ENCODE data around the gene GASK1A.
"Not testable (repeated sequence)": the region's sequence is repeated elsewhere in the genome, so short reads cannot be mapped to it uniquely, and the experiment has no call there.

Gene GASK1A

DNA sequence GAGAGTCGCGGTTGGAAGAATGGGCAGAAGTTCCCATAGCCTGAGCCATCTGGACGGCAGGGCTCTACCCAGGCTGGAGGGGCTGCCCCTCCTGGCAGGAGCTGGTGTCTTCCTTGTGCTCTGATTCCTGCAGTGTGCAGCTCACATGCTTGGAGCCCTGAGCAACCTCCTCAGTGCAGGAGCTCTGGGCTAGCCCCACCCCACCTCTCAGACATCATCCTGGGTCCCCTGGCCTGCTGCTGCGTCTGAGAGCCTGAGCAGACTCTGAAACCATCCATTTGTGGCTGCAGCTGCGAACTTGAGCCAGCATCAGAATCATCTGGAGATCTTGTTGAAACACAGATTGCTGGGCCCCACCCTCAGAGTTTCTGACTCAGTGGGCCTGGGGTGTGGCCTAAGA is 84.0 kb downstream of the GASK1A start:
- no peak for DNase-seq

DNA sequence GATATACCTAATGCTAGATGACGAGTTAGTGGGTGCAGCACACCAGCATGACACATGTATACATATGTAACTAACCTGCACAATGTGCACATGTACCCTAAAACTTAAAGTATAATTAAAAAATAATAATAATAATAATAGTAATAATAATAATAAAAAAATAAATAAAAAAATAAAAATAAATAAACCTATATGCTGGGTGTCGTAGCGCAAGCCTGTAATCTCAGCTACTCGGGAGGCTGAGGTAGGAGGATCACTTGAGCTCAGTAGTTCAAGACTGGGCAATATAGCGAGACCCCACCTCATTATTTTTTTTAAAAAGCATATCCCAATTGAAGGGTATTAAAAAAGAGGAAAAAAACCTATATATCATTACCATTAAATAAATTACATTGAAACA is 91.6 kb downstream of the GASK1A start:
- not testable (repeated sequence) for DNase-seq

DNA sequence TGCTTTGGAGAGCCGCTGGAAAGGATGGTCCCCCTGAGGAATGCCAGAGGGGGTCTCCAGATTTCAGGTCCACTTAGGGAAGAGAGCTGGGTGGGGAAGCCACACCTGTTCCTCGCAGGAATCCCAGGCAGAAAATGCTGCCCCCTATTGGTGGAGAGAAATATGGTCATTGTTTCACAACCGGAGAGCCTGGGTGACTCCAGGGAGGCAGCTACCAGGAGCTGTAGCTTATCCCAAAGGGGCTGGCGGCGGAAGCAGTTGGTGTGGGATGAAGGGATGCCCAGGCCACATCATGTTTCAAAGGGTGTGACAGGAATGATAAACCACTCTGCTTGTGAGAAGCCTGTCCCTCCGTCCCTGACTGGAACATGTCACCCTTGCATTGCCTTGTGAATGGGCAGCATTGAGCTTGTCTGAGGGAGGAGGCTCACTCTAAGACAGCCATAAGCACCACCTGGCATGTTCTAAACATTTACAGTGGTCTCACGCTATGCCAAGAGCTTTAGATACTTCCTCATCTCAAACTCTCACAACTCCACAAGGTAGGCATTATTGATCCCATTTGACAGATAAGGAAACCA is 92.3 kb downstream of the GASK1A start:
- DNase-seq, result peak; percentile 12 to 47

DNA sequence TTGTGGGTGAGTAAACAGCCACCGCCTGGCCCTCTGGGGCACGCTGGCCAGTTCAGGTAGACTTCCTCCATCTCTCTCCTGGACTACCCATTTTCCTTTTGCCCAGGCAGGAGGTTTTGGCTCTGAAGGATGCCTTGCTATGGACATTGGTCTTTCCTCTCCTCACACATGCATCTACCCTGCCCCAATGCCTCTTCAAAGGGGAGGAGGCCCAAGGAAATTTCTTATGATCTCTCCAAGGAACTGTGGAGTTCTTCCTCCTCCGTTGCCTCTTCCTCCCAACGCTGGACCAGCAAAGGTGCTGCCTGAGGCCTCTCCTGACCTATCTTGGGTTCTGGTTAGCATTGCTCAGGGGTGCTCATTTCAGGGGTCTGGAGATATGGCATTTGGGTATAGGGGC is 93.2 kb downstream of the GASK1A start:
- no peak for DNase-seq

DNA sequence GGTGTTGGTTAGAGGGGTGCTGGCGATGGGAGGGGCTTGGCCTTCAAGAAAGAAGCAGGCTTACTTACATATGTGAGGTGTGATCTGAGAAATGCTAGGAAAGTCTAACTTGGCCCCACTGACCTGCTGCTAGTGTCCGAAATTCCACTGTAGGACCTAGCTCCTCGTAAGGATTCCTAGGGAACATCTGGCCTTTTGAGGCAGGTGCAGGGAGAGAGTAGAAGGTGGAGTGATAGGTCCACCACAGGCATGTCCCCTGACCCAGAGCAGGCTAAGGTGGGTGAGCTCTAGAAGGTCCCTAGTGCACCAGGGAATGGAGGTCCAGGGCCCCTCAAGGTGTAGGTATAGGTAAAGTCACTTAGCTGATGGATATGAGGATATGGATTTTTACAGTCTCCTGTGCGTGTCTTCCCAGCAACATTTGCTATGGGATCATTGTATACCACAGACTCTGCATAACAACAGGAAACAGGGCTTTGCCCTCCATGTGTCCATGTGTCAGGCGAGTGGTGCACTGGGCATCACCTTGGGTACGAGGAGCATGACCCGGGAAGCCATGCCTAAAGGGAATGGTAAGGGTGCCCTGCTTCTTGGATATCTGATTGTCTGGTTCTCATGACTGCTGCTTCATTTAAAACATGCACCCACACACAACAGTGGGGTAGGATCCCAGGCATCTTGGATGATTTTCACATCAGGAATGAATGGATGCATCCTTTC is 94.2 kb downstream of the GASK1A start:
- no peak for DNase-seq

DNA sequence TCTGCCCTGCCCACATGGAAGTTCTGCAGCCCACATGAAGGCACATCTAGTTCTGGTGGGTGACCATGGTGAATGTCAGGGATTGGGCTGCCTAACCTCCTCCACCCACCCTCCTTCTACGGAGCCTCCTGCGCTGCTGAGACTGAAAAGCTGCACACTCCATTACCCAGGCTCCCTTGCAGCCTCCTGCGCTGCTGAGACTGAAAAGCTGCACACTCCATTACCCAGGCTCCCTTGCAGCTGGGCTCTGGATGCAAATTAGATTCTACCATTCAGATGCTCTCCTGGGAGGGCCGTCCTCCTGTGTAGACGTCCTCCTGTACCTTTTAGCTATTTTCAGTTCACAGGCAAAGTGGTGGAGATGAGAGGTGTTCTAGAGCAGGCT is 94.7 kb downstream of the GASK1A start:
- no peak for DNase-seq

DNA sequence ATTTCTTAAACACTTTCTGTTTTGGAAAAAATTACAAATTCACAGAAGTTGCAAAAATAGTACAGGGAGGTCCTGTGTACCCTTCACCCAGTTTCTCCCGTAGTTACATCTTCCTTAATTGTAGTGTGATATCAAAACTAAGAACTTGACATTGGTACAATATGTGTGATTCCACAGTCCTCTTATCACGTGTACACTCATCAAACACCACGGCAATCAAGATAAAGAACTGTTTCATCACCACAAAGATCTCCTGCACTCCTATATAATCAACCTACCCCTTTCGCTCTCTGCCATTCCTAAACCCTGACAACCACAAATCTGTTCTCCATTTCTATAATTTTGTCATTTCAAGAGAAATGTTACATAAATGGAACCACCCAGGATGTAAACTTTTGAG is 95.4 kb downstream of the GASK1A start:
- no peak for DNase-seq

DNA sequence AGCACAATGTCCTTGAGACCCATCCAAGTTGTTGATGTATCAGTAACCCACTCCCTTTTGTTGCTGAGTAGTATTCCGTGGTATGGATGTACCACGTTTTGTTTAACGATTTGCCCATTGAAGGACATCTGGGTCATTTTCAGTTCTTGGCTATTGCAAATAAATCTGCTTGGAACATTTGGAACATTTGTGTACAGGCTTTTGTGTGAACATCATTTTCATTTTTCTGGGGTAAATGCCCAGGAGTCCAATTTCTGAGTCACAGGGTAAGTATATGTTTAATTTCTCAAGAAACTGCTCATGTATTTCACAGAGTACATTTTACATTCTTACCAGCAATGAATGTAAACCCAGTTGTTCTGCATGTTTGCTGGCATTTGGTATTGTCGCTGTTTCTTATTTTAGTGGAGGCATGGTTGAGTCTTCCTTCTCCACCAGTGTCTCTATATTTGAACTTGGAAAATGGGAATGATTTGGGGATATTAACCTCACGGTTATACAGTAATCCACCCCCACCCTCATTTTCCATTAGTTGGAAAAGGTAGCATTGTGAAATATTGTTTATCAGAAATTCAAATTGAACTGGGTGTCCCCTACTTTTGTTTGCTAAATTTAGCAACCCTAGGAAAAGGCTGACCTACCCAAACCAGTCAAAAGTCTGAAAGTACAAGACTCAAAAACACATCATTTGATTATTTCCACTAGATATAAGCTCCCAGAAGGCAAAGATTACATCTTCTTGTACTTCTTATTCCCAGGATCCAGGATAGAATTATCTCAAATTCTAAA is 96.0 kb downstream of the GASK1A start:
- DNase-seq, result no peak

DNA sequence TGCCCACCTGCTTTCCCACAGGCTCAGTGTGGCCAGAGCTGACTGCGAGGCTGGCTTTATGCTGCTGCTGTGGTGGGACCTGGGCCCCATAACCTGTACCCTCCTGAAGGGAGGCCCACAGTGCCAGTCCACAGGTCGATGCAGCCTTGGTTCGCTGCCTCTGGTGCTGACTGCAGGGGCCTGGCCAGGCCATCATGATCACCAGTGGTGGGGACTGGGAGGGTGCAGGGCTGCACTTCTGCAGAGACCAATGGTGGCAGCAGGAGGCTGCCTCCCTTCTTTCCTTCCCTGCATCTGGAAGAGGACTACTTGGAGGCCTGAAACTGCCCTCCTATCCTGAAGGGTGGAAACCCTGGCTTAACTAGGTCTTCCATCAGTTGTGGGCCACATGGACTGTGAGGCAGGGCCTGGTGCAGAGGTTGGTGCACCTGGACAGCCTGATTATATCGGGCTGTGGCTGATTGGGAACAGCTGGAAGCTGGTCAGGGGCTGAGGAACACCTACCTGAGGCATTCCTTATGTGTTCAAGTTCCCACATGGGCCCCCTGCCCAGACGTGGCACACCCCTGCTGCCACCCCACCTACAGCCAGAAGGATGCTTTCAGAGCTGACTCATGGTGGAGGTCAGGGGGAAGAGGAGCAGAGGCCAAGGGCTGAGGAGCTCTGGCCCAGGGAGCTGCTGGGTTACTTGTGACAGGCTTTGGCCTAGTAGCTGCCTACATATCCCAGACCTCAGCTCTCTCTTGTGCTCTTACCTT is 97.0 kb downstream of the GASK1A start:
- no peak for DNase-seq

DNA sequence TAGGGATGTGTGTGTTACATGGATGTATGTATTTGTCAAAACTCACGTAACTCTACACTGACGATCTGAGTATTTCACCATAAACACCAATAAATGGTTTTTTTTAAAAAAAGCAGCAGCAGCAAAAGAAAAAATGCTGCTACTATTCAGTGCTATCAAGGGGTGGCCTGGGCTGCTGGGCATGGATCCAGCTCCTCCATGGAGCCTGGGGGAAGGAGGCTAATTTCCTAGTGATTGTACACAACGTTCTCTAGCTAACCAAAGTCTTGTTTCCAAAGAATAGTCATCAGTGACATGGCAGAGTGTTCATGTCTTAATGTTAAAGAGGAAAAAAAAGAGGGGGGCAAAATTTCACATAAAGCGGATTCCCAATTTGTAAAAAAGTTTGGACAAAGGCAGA is 97.7 kb downstream of the GASK1A start:
- DNase-seq, result no peak

DNA sequence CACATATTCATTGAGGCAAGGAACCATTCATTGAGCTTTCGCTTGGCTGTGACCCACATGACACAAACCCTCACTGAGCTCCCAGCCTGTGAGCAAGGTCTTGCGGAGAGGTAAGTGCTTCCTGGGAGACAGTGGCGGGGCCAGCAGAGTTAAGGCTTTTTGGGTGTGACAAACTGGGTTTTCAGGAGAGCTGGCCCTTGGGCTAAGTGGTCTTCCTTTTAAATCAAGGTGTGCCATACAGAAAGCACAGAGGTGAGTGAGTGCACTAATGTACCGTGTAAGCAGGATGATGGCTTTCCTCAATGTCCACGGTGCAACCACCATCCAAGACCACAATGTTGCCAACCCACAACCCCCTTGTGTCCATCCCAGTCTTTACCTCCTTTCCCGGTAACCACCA is 98.2 kb downstream of the GASK1A start:
- no peak for DNase-seq

DNA sequence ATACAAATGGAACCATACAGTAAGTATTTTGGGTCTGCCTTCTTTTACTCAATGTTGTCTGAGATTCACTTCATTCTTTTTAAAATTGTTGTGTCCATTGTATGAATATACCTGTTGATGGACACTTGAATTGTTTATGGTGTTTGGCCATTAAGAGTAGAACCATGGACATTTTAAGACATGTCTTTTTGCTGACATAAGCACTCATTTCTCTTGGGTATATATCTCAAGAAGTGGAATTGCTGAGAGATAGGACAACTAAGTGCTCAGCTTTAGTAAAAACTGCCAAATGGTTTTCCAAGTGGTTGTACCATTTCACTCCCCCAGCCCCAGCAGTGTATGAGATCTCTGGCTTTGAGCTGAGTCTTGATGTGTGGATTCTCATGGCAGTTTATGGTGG is 98.6 kb downstream of the GASK1A start:
- DNase-seq, result no peak

DNA sequence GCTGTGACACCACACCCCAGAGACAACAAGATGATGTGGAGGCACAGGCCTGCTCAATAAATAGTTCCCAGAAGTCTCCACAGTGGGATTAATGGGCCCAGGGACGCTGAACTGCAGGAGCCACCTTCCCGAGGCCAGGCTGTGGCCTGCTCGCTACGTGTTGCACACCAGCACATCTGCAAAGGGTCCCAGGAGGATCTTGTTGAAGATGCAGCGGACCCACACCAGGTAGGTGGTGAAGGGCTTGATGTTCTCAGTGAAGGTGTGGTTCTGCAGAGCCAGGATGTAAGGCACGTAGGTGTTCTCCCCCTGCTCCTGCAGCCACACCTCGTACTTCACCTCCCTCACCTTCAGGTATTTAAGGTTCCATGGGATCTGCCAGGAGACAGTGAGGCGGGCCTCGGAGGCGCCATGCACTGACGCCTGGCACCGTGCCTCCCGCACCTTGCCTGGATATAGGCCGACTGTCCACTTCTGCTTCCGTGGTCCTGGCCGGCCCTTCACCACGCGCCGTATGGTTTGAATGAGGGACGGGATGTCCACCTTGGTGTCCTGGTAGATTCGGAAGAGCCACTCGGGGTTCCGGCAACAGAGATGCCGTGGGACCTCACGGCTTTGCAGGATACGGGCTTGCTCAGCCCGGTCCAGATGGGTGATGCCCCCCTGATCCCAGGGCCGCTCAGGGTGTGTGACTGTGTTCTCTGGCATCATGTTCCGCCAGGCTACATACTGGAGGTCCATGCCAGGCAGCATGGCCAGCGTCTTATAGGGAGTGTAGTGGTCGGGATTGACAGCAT is 100.6 kb downstream of the GASK1A start:
- DNase-seq, result no peak

DNA sequence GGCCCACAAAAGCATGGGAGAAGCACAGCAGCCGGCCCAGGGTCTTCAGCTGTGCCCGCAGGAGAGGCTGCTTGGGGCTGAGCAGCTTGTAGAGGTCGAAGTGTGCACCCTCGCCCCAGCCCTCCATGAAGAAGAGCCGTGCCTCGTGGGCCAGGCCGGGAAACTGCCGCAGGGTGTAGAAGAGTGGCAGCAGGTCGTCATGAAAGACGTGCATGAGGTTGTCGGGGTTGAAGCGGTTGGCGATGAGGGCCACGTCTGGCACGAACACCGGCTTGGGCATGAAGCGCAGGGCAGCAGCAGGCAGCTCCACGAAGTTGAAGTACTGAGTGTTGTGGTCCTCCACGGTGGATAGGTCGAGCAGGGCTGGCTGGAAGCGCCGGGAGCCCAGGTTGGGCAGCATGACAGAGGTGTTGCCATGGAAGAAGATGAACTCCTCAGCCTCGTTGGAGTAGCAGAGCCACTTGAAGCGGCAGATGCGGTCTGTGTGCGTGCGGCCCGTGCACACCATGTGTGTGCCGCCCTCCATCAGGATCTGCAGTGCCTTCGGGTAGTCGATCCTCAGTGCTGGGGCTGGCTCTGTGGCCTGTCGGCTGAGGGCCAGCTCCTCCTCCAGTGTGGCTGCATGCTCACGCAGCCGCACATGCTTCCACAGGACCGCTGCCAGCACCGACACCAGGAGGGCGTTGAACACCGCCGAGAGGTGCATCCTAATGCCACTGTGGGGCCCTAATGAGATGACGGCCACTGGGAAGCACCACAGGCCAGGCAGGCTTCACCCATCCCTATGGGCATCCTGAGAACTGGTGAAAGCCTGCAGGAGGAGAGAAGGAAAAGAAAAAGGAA is 101.8 kb downstream of the GASK1A start:
- no peak for DNase-seq

DNA sequence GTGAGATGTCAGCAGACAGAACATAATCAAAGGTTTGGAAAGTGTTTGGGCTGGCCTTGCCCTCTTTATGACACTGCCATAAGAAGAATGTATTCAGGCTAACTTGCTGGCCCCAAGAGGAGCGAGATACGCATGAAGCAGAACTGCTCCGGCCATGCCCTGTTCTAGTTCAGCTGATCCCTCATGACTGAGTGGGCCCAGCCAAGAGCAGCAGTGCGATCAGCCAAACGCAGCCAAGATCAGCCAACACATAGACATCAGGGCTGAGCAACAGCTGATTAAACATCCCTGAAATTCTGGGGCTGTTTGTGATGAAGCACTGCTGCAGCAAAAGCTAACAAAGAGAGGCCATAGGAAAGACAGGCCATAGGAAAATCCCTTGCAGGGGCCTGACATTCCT is 102.7 kb downstream of the GASK1A start:
- no peak for DNase-seq

DNA sequence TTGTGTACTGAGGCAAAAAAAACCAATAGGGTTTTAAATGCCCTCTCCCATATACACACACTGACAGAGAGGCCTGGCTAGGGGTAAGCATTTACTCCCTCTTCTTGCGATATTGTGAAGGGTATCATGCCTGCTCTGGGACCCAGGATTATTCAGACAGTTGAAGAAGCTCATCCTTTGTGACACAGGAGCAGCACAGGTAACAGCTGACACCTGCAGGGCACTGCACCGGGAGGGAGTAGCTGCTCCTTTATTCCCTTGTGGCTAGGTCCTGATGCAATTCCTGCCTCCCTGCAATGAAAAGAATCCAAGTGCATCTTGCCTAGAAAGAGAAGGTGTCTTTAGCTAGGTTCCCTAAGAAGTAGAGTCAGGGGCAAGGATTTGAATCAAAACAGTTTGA is 103.3 kb downstream of the GASK1A start:
- DNase-seq, result no peak

DNA sequence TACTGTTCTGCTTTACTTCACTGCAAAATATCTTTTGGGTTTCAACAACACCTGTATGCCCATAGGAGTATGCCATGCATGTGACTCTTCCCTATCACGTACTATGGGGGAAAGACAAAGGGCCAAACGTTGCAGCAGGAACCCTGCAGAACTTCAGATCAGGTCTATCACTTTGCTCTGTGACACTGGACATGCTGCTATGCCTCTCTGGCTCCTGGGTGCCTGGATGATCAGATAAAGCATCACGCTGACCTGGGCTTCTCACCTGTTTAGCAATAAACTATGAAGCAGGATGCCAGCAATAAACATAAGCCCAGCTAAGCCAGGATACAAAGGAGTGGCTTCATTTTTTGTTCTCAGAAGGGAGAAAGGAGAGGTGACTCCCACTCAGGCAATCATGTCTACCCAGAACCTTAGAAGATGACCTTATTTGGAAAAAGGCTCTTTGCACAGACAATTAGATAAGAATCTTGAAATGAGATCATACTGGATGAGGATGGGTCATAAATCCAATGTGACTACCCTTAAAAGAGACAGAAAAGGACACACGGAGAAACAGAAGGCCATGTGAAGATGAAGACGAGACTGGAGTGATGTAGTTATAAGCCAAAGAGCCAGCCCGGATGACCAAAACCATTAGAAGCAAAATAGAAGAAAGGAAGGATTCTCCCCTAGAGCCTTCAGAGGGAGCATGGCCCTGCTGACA is 107.5 kb downstream of the GASK1A start:
- no peak for DNase-seq

DNA sequence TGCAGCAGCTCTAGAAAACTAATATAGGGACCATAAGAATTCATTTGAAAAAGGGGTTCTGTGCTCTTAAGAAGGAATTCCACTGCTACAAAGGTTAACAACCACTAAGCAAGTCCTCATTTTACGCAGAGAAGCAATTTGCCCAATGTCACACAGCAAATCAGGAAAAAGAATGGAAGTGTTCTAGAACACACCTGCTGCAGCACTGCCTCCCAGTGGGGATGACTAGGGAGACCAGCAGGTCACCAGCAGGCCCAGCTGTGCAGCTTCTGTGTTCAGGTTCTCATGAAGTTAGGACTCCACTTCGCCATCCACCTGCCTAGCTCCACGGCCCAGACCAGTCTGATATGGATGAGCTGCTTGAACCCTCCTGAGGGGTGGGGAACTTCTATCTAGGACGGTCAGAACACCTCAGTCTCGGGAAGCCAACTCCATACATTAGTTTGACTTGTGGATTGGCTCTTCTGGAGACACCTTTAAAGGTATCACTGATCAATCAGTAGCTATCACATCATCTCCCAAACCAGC is 108.2 kb downstream of the GASK1A start:
- peak in 1 of 2 donors; percentile 10 for DNase-seq

DNA sequence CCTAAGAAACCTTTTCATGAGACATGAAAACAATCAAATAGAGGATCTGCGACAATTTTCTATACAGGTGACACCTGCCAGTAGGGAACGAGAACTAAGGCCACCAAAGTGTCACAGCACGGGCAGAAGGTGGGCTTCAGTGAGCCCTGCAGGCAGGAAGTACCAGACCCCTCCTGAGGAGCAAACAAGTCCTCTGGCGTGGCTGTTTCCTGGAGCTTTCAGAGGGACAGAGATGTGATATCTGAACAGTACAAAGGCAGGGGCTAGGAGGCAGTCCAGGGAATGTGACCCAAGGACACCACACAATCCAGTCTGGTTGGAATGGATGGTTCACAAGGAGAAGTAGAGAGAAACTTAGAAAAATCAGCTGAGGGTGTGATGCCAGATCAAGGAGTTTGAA is 110.0 kb downstream of the GASK1A start:
- no peak for DNase-seq

DNA sequence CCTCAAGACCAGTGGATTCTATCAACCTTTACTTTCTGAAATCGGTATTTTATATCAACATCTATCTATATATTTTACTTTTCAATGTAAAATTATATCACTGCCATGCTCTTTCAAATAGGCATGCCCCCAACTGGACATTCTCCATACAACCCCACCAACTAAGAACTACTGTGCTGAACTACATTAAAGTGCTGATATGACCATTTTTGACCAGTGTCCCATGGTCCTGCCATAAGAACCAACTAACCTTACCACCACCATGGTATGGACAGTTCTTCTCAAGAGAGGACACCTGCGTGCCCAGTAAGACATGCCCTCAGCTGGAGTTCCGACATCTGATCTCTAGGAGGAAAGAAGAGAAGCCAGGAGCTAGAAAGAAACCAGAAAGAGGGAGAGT is 111.1 kb downstream of the GASK1A start:
- DNase-seq, result no peak

DNA sequence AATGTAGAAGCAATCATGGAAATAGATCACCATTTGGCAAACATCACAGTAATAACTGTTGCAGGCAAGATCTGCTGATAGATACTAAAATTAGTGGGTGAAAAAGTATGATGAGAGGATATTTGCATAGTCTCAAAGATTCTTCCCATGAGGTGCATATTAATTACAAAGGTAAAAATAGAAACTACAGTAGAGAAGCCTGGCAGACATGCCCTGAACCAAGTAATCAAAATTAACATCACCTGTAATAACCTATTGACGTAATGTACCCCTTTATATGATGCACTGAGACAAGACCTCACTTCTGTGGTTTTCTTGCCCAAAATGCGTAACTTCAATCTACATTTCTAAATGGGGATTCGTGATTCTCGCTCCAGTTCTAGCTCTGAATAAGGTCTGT is 112.4 kb downstream of the GASK1A start:
- no peak for DNase-seq

Measured in CD4-positive, alpha-beta T cell treated with Interferon alpha-2 for 1 hour (primary cell).